Measurements from ENCODE around the gene DNHD1.

The DNHD1 gene

DNA sequence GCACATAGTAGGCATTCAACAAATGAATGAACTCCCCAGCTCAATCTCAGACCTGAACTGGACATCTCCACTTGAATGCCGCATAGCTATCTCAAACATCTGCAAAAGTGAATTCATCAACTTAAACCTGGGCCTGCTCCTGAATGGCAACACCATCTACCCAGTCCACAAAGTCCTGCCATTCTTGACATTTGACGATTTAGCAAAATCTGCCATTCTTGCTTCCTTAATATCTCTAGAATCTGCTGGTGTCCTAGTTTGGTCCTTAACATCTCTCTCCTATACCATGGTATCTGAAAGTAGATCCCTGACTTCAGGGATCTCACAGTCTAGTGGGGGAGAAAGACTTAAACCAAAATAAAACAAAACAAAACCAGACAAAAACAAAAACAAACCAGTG is 43.9 kb upstream of the DNHD1 start:
- no peak overlapping the region for H3K27ac ChIP-seq (ENCODE audit: low read length)
- H4K20me1 ChIP-seq (ENCODE audit: insufficient read depth, low read length) = no peaks in the 10 kb centered on the region
- no peaks in the 10 kb centered on the region for H3F3A ChIP-seq (ENCODE audit: insufficient read depth, low read length)
- 0 out of 2 replicates have a peak, but pooled peaks cover 5% of the 10 kb centered on the region for H3K4me1 ChIP-seq (ENCODE audit: low read length)
- H3K79me2 ChIP-seq (ENCODE audit: low read length) = no peaks in the 10 kb centered on the region
- no peak overlapping the region for H3K4me2 ChIP-seq (ENCODE audit: low read depth, low read length)
- no peak for TF ChIP-seq EZH2 (optimal IDR thresholded peaks at IDR 0.05; ENCODE audit: low read depth, low read length)
- H2AFZ ChIP-seq (ENCODE audit: low read length) = no peak overlapping the region
- no peak overlapping the region for H3K4me3 ChIP-seq (ENCODE audit: low read length)
- H3K36me3 ChIP-seq (replicated peaks; ENCODE audit: insufficient read depth, low read length) = no peaks in the 10 kb centered on the region
- H3K9ac ChIP-seq (ENCODE audit: low read length) = no peak overlapping the region
- H3K27me3 ChIP-seq (replicated peaks; ENCODE audit: insufficient read depth, low read length) = no peaks in the 10 kb centered on the region
- H3K9me3 ChIP-seq (replicated peaks; ENCODE audit: insufficient read depth, low read length) = no peaks in the 10 kb centered on the region
- H3K9me2 ChIP-seq (replicated peaks; ENCODE audit: insufficient read depth, low read length) = no peaks in the 10 kb centered on the region
- DNase-seq = no peak

DNA sequence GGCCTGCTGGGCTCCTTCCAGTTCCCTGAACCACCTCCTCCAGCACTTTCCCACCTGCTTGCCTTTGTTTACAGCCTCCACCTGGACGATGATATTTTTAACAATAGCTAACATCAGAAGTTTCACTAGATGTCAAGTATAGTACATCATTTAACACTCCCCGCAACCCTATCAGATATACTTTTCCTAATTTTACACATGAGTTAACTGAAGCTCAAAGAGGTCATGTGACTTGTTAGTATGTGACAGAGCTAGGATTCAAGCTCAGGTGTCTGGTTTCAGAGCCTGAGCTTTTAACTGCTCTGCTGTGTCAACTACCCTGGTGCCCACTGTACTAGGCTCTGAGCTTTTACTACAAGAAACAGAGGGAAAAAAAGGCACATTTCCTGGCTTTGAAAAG is 42.0 kb upstream of the DNHD1 start:
- Histone ChIP-seq H3K4me1 (ENCODE audit: low read length) (0 out of 2 replicates have a peak, but pooled peaks cover 5% of the 10 kb centered on the region), H2AFZ (ENCODE audit: low read length) (no peak overlapping the region), H3K9me2 (replicated peaks; ENCODE audit: insufficient read depth, low read length) (no peaks in the 10 kb centered on the region), H3K9ac (ENCODE audit: low read length) (no peak overlapping the region), H3K27ac (ENCODE audit: low read length) (no peak overlapping the region), H3K79me2 (ENCODE audit: low read length) (no peaks in the 10 kb centered on the region), H3F3A (ENCODE audit: insufficient read depth, low read length) (no peaks in the 10 kb centered on the region), H4K20me1 (ENCODE audit: insufficient read depth, low read length) (no peaks in the 10 kb centered on the region), H3K36me3 (replicated peaks; ENCODE audit: insufficient read depth, low read length) (no peaks in the 10 kb centered on the region), H3K27me3 (replicated peaks; ENCODE audit: insufficient read depth, low read length) (no peaks in the 10 kb centered on the region), H3K4me2 (ENCODE audit: low read depth, low read length) (no peak overlapping the region), H3K4me3 (ENCODE audit: low read length) (no peak overlapping the region), H3K9me3 (replicated peaks; ENCODE audit: insufficient read depth, low read length) (no peaks in the 10 kb centered on the region)
- no peak for DNase-seq
- TF ChIP-seq, protein P1, sequence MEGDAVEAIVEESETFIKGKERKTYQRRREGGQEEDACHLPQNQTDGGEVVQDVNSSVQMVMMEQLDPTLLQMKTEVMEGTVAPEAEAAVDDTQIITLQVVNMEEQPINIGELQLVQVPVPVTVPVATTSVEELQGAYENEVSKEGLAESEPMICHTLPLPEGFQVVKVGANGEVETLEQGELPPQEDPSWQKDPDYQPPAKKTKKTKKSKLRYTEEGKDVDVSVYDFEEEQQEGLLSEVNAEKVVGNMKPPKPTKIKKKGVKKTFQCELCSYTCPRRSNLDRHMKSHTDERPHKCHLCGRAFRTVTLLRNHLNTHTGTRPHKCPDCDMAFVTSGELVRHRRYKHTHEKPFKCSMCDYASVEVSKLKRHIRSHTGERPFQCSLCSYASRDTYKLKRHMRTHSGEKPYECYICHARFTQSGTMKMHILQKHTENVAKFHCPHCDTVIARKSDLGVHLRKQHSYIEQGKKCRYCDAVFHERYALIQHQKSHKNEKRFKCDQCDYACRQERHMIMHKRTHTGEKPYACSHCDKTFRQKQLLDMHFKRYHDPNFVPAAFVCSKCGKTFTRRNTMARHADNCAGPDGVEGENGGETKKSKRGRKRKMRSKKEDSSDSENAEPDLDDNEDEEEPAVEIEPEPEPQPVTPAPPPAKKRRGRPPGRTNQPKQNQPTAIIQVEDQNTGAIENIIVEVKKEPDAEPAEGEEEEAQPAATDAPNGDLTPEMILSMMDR (IDR thresholded peaks at IDR 0.05; ENCODE audit: low read length) = no peak
- TF ChIP-seq EZH2 (optimal IDR thresholded peaks at IDR 0.05; ENCODE audit: low read depth, low read length) = no peak
- no peak for TF ChIP-seq EZH2phosphoT487 (IDR thresholded peaks at IDR 0.05; ENCODE audit: low read length)

DNA sequence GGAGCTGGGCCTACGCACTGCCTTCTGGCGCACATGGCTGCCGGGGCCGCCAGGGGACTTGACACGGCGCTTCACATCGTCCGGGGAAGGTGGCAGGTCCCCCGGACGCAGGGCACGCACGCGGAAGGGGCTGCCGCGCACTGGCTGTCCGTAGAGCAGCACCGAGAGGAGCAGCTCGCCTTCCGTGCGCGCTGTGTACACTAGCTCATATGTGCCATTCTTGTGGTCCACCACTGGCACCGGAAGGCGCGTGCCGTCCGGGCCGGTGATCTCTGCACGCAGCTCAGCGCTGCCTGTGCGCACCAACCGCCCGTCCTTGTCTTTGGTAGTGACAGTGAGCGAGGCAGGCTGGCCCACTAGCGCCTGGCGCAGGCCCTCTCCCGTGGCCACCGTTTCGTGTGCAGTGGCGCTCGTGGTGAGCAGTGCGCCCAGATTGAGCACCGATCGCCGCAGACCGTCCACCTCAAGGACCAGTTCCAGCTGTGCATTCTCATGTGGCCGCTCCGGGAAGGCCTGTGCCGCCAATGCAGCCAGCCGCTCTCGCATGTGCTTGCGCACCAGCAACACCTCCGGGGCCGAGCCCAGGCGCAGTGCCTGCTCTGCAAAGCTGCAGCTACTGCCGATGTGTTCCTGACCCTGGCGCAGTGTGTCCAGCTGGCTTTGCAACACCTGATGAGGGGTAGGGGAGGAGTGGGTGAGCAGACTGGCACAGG is 40.6 kb upstream of the DNHD1 start:
- Histone ChIP-seq H3K9ac (ENCODE audit: low read length) (no peak overlapping the region), H3K9me3 (replicated peaks; ENCODE audit: insufficient read depth, low read length) (no peaks in the 10 kb centered on the region), H3K9me2 (replicated peaks; ENCODE audit: insufficient read depth, low read length) (no peaks in the 10 kb centered on the region), H3K79me2 (ENCODE audit: low read length) (no peaks in the 10 kb centered on the region), H3K36me3 (replicated peaks; ENCODE audit: insufficient read depth, low read length) (no peaks in the 10 kb centered on the region), H3K4me2 (ENCODE audit: low read depth, low read length) (no peak overlapping the region), H3K4me3 (ENCODE audit: low read length) (no peak overlapping the region), H3K4me1 (ENCODE audit: low read length) (0 out of 2 replicates have a peak, but pooled peaks cover 5% of the 10 kb centered on the region), H2AFZ (ENCODE audit: low read length) (no peak overlapping the region), H3K27ac (ENCODE audit: low read length) (no peak overlapping the region), H3F3A (ENCODE audit: insufficient read depth, low read length) (no peaks in the 10 kb centered on the region), H3K27me3 (replicated peaks; ENCODE audit: insufficient read depth, low read length) (no peaks in the 10 kb centered on the region), H4K20me1 (ENCODE audit: insufficient read depth, low read length) (no peaks in the 10 kb centered on the region)
- TF ChIP-seq, protein P1 (IDR thresholded peaks at IDR 0.05; ENCODE audit: low read length) = no peak
- TF ChIP-seq EZH2 (optimal IDR thresholded peaks at IDR 0.05; ENCODE audit: low read depth, low read length) (no peak), EZH2phosphoT487 (IDR thresholded peaks at IDR 0.05; ENCODE audit: low read length) (no peak)
- DNase-seq = no peak

All from MM.1S (cell line).